Measurements from ENCODE around the gene TENM3.

- TF ChIP-seq POLR2A (IDR thresholded peaks at IDR 0.05; ENCODE audit: low read depth, low read length) (no peak), CTCF (IDR thresholded peaks at IDR 0.05; ENCODE audit: extremely low read depth in 1 of 2, insufficient read depth in 1 of 2, low read depth in 1 of 2, low read length in 2 of 2) (no peak), GATA2 (IDR thresholded peaks at IDR 0.05; ENCODE audit: insufficient read depth, insufficient read length, low read depth, low read length) (no peak), EZH2 (IDR thresholded peaks at IDR 0.05; ENCODE audit: borderline replicate concordance, low read depth, low read length, severe bottlenecking) (no peak), POLR2AphosphoS5 (IDR thresholded peaks at IDR 0.05; ENCODE audit: insufficient read depth, low read depth, low read length) (no peak), FOS (IDR thresholded peaks at IDR 0.05; ENCODE audit: borderline replicate concordance, insufficient read depth, low read length) (no peak), MYC (IDR thresholded peaks at IDR 0.05; ENCODE audit: low read depth, low read length) (no peak)
Observed at GRCh38 chr4:182254026-182254780, 11.0 kb downstream of the TENM3 start.
